Measurements from ENCODE around the gene STARD9. TPM values are rescaled to one million over a fixed set of nuclear protein-coding genes. Genes with fewer than 3 reads are reported as not detected.

The STARD9 gene
- total RNA-seq, 2 experiments from 2014 or later: 2.8 to 4.6 TPM

- no peak for TF ChIP-seq CTCF (IDR thresholded peaks at IDR 0.05)
- no peak overlapping the region for H3K27ac Mint-ChIP-seq
- H3K9me3 Mint-ChIP-seq: no peaks in the 10 kb centered on the region
- ChIA-PET POLR2A (no interaction called here), CTCF (no interaction called here)
- peaks cover 5% of the 10 kb centered on the region for H3K36me3 Mint-ChIP-seq (ENCODE audit: low read depth)
- Histone ChIP-seq H3K9me3 (ENCODE audit: control insufficient read depth in 1 of 2, insufficient read depth in 1 of 2, low read length in 2 of 2) (no peaks in the 10 kb centered on the region), H3K36me3 (ENCODE audit: insufficient read depth, low read length) (peaks cover 11% of the 10 kb centered on the region), H3K4me1 (ENCODE audit: insufficient read depth, low read length) (no peaks in the 10 kb centered on the region), H3K27ac (ENCODE audit: low read depth in 1 of 2, low read length in 2 of 2) (no peak overlapping the region), H3K27me3 (ENCODE audit: control insufficient read depth in 1 of 2, insufficient read depth in 2 of 2, low read length in 2 of 2) (no peaks in the 10 kb centered on the region), H3K4me3 (ENCODE audit: low read length) (no peak overlapping the region)
- no peaks in the 10 kb centered on the region for H3K4me1 Mint-ChIP-seq (ENCODE audit: low read depth)
- DNase-seq (no peak), ATAC-seq (ENCODE audit: poor library complexity) (no peak)
- intact Hi-C loops (cut with DNase I, micrococcal nuclease): no loop called here
- H3K4me3 Mint-ChIP-seq: no peak overlapping the region
- H3K27me3 Mint-ChIP-seq: no peaks in the 10 kb centered on the region
Measured at GRCh38 chr15:42681119-42681518, 105.7 kb downstream of the STARD9 start.

- intact Hi-C loops (cut with DNase I, micrococcal nuclease): no loop called here
- no peak for TF ChIP-seq CTCF (IDR thresholded peaks at IDR 0.05)
- Histone ChIP-seq H3K9me3 (ENCODE audit: control insufficient read depth in 1 of 2, insufficient read depth in 1 of 2, low read length in 2 of 2) (no peaks in the 10 kb centered on the region), H3K36me3 (ENCODE audit: insufficient read depth, low read length) (peaks cover 9% of the 10 kb centered on the region), H3K27me3 (ENCODE audit: control insufficient read depth in 1 of 2, insufficient read depth in 2 of 2, low read length in 2 of 2) (no peaks in the 10 kb centered on the region), H3K4me1 (ENCODE audit: insufficient read depth, low read length) (no peaks in the 10 kb centered on the region), H3K27ac (ENCODE audit: low read depth in 1 of 2, low read length in 2 of 2) (no peak overlapping the region), H3K4me3 (ENCODE audit: low read length) (no peak overlapping the region)
- no peaks in the 10 kb centered on the region for H3K27me3 Mint-ChIP-seq
- no peak overlapping the region for H3K4me3 Mint-ChIP-seq
- no peaks in the 10 kb centered on the region for H3K9me3 Mint-ChIP-seq
- H3K27ac Mint-ChIP-seq: no peak overlapping the region
- CTCF ChIA-PET: no interaction called here
- peaks cover 5% of the 10 kb centered on the region for H3K36me3 Mint-ChIP-seq (ENCODE audit: low read depth)
- DNase-seq: no peak
- ATAC-seq (ENCODE audit: poor library complexity): no peak
- H3K4me1 Mint-ChIP-seq (ENCODE audit: low read depth): no peaks in the 10 kb centered on the region
- POLR2A ChIA-PET: no interaction called here
Measured at GRCh38 chr15:42686281-42686680, 110.9 kb downstream of the STARD9 start.

- ATAC-seq (ENCODE audit: poor library complexity) (no peak), DNase-seq (no peak)
- no peaks in the 10 kb centered on the region for H3K4me1 Mint-ChIP-seq (ENCODE audit: low read depth)
- H3K27me3 Mint-ChIP-seq: no peaks in the 10 kb centered on the region
- no peaks in the 10 kb centered on the region for H3K9me3 Mint-ChIP-seq
- ChIA-PET CTCF (no interaction called here), POLR2A (no interaction called here)
- intact Hi-C loops (cut with DNase I, micrococcal nuclease): no loop called here
- no peaks in the 10 kb centered on the region for H3K27me3 ChIP-seq (ENCODE audit: control insufficient read depth in 1 of 2, insufficient read depth in 2 of 2, low read length in 2 of 2)
- H3K27ac Mint-ChIP-seq: no peak overlapping the region
- no peak overlapping the region for H3K4me3 Mint-ChIP-seq
- no peaks in the 10 kb centered on the region for H3K4me1 ChIP-seq (ENCODE audit: insufficient read depth, low read length)
- H3K27ac ChIP-seq (ENCODE audit: low read depth in 1 of 2, low read length in 2 of 2): no peak overlapping the region
- H3K4me3 ChIP-seq (ENCODE audit: low read length): no peak overlapping the region
- no peak for TF ChIP-seq CTCF (IDR thresholded peaks at IDR 0.05)
- H3K9me3 ChIP-seq (ENCODE audit: control insufficient read depth in 1 of 2, insufficient read depth in 1 of 2, low read length in 2 of 2): no peaks in the 10 kb centered on the region
- no peaks in the 10 kb centered on the region for H3K36me3 ChIP-seq (ENCODE audit: insufficient read depth, low read length)
- H3K36me3 Mint-ChIP-seq (ENCODE audit: low read depth): peaks cover 5% of the 10 kb centered on the region
Measured at GRCh38 chr15:42687740-42688139, 112.3 kb downstream of the STARD9 start.

Data from CD4-positive, alpha-beta T cell (primary cell).